ENCODE data around the gene RPS6KB2. TPM values are rescaled to one million over a fixed set of nuclear protein-coding genes. Genes with fewer than 3 reads are reported as not detected.
"Not testable (repeated sequence)": the region's sequence is repeated elsewhere in the genome, so short reads cannot be mapped to it uniquely, and the experiment has no call there.

RPS6KB2 gene
- total RNA-seq, 2 experiments from 2014 or later = 69.3 to 72.0 TPM

- intact Hi-C loops (cut with DNase I, micrococcal nuclease) = loop anchor here (1.0 to 5.0 kb wide), 5 partner anchors 18 to 47 kb away; partner anchors contain the start of genes CARNS1 (in 1 of the 2), CDK2AP2 (in 1 of the 2) and RPS6KB2 (in 1 of the 2)
- ATAC-seq (ENCODE audit: poor library complexity) (peak; percentile 81), DNase-seq (peak; percentile 87 to 97 (median 93))
- Histone ChIP-seq H3K9me3 (ENCODE audit: control insufficient read depth in 1 of 2, insufficient read depth in 1 of 2, low read length in 2 of 2) (no peaks in the 10 kb centered on the region), H3K4me1 (ENCODE audit: insufficient read depth, low read length) (peaks cover 57% of the 10 kb centered on the region), H3K4me3 (ENCODE audit: low read length) (peak overlapping the region; percentile 81), H3K27ac (ENCODE audit: low read depth in 1 of 2, low read length in 2 of 2) (peak overlapping the region; percentile 87 to 89), H3K36me3 (ENCODE audit: insufficient read depth, low read length) (peaks cover 6% of the 10 kb centered on the region), H3K27me3 (ENCODE audit: control insufficient read depth in 1 of 2, insufficient read depth in 2 of 2, low read length in 2 of 2) (no peaks in the 10 kb centered on the region)
- no peaks in the 10 kb centered on the region for H3K27me3 Mint-ChIP-seq
- no peaks in the 10 kb centered on the region for H3K9me3 Mint-ChIP-seq
- H3K4me1 Mint-ChIP-seq (ENCODE audit: low read depth) = peaks cover 49% of the 10 kb centered on the region
- peak overlapping the region; percentile 89 for H3K4me3 Mint-ChIP-seq
- ChIA-PET CTCF (interaction anchor here (0.7 to 1.1 kb wide), 3 partner anchors 18 to 67 kb away, joined by 3 to 4 read pairs (median 4); partner anchors contain the start of gene AIP), POLR2A (interaction anchor here (0.7 to 8.5 kb wide), 15 partner anchors 14 to 187 kb away, joined by 3 to 131 read pairs (median 10); partner anchors contain the start of genes AIP, CORO1B, POLD4 and PPP1CA)
- H3K36me3 Mint-ChIP-seq (ENCODE audit: low read depth) = no peaks in the 10 kb centered on the region
- TF ChIP-seq CTCF (IDR thresholded peaks at IDR 0.05) = no peak
- H3K27ac Mint-ChIP-seq = peak overlapping the region; percentile 93
Observed at GRCh38 chr11:67464411-67465188, 36.3 kb downstream of the RPS6KB2 start.

- intact Hi-C loops (cut with DNase I, micrococcal nuclease) = loop anchor here (2.0 to 5.0 kb wide), 2 partner anchors 18 to 48 kb away; partner anchors contain the start of gene CARNS1 (in 1 of the 2)
- Mint-ChIP-seq H3K9me3 (no peaks in the 10 kb centered on the region), H3K4me1 (ENCODE audit: low read depth) (peaks cover 44% of the 10 kb centered on the region), H3K4me3 (peak overlapping the region; percentile 89), H3K27ac (peak overlapping the region; percentile 93), H3K27me3 (no peaks in the 10 kb centered on the region), H3K36me3 (ENCODE audit: low read depth) (no peaks in the 10 kb centered on the region)
- TF ChIP-seq CTCF (IDR thresholded peaks at IDR 0.05) = no peak
- ChIA-PET CTCF (interaction anchor here (0.7 to 1.1 kb wide), 3 partner anchors 18 to 68 kb away, joined by 3 to 4 read pairs (median 4); partner anchors contain the start of gene AIP), POLR2A (interaction anchor here (0.7 to 8.5 kb wide), 16 partner anchors 14 to 193 kb away, joined by 3 to 131 read pairs (median 8); partner anchors contain the start of genes AIP, CORO1B, POLD4 and PPP1CA)
- H3K4me3 ChIP-seq (ENCODE audit: low read length) = peak overlapping the region; percentile 81
- DNase-seq = no peak
- H3K36me3 ChIP-seq (ENCODE audit: insufficient read depth, low read length) = peaks cover 6% of the 10 kb centered on the region
- no peaks in the 10 kb centered on the region for H3K27me3 ChIP-seq (ENCODE audit: control insufficient read depth in 1 of 2, insufficient read depth in 2 of 2, low read length in 2 of 2)
- H3K9me3 ChIP-seq (ENCODE audit: control insufficient read depth in 1 of 2, insufficient read depth in 1 of 2, low read length in 2 of 2) = no peaks in the 10 kb centered on the region
- peaks cover 61% of the 10 kb centered on the region for H3K4me1 ChIP-seq (ENCODE audit: insufficient read depth, low read length)
- peak; percentile 6 for ATAC-seq (ENCODE audit: poor library complexity)
- peak overlapping the region; percentile 87 to 89 for H3K27ac ChIP-seq (ENCODE audit: low read depth in 1 of 2, low read length in 2 of 2)
Observed at GRCh38 chr11:67465189-67465510, 36.9 kb downstream of the RPS6KB2 start.

- not testable (repeated sequence) for H3K9me3 Mint-ChIP-seq; H3K27me3 ChIP-seq (ENCODE audit: control insufficient read depth in 1 of 2, insufficient read depth in 2 of 2, low read length in 2 of 2); H3K36me3 Mint-ChIP-seq (ENCODE audit: low read depth); H3K36me3 ChIP-seq (ENCODE audit: insufficient read depth, low read length); H3K27me3 Mint-ChIP-seq; ATAC-seq (ENCODE audit: poor library complexity); H3K9me3 ChIP-seq (ENCODE audit: control insufficient read depth in 1 of 2, insufficient read depth in 1 of 2, low read length in 2 of 2)
- Mint-ChIP-seq H3K4me3 (peak overlapping the region; percentile 89), H3K27ac (peak overlapping the region; percentile 93), H3K4me1 (ENCODE audit: low read depth) (peaks cover 43% of the 10 kb centered on the region)
- CTCF ChIA-PET = interaction anchor here (0.7 to 1.6 kb wide), 4 partner anchors 17 to 83 kb away, joined by 3 to 6 read pairs (median 4); partner anchors contain the start of gene AIP
- Histone ChIP-seq H3K4me1 (ENCODE audit: insufficient read depth, low read length) (peaks cover 61% of the 10 kb centered on the region), H3K4me3 (ENCODE audit: low read length) (peak overlapping the region; percentile 81), H3K27ac (ENCODE audit: low read depth in 1 of 2, low read length in 2 of 2) (peak overlapping the region; percentile 87 to 89)
- intact Hi-C loops (cut with DNase I, micrococcal nuclease) = loop anchor here (2.0 to 5.0 kb wide), 2 partner anchors 19 to 48 kb away; partner anchors contain the start of gene CARNS1 (in 1 of the 2)
- POLR2A ChIA-PET = interaction anchor here (0.7 to 8.5 kb wide), 16 partner anchors 13 to 194 kb away, joined by 3 to 131 read pairs (median 8); partner anchors contain the start of genes AIP, CORO1B, PPP1CA and PTPRCAP
- DNase-seq = peak in 1 of 14 experiments; percentile 25
Observed at GRCh38 chr11:67465530-67465929, 37.2 kb downstream of the RPS6KB2 start.

Data from CD4-positive, alpha-beta T cell (primary cell).